ENCODE measurements around the gene CBX8. TPM values are rescaled to one million over a fixed set of nuclear protein-coding genes. Genes with fewer than 3 reads are reported as not detected.

Gene CBX8
- total RNA-seq, 2 donors from 2014 or later: 2.5 to 3.6 TPM

DNA sequence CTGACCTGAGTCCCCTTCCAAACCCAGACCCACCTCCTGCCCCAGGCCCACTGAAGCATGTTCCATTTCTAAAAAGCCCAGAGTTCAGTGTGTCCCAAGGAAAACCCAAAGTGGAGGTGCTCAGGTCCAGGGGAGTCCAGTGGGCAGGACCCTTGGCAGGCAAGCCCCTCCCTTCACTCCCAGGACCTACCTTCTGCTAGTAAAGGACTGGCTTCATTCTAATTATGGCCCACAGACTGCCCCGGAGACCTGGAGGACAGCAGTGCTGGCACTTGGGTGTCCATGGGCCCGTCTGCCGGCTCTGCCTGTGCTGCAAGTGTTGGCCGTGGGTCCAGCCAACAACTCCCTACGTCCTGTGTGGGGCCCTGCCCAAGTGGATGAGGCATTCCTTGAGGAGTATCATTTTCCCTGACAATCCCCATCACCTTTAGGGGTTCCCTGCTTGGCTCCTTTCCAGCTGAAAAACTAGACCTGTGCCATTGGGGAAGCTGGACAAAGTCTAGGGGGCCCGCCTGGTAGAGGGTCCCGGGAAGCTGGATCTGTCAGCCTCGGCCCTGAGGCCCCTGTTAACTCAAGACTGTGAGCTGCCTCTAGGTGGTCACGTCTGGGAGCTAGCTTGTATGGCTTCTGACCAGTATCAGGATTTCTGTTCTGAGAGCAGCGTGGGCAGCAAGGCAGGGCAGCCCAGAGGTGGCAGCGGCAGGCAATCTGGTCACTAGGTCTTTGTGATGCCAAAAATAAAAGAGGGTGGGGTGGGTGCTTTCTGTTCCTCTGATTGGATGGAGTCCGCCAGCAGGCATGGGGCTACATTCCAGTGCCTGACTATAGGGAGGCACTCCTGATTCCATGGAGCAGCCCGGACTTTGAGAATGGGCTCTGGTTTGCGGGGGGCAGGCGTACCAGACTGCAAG lies 10.7 kb downstream of the CBX8 start:
- no peak for DNase-seq
- H3K4me1 Mint-ChIP-seq: peaks cover 5% of the 10 kb centered on the region
- H3K36me3 Mint-ChIP-seq (ENCODE audit: low read depth): no peaks in the 10 kb centered on the region
- H3K4me3 Mint-ChIP-seq: no peak overlapping the region
- peak overlapping the region; percentile 8 for H3K27ac Mint-ChIP-seq
- H3K27me3 Mint-ChIP-seq: peaks cover 57% of the 10 kb centered on the region
- H3K9me3 ChIP-seq (ENCODE audit: control insufficient read depth, low read length, poor library complexity, severe bottlenecking): no peaks in the 10 kb centered on the region
- ATAC-seq: no peak

DNA sequence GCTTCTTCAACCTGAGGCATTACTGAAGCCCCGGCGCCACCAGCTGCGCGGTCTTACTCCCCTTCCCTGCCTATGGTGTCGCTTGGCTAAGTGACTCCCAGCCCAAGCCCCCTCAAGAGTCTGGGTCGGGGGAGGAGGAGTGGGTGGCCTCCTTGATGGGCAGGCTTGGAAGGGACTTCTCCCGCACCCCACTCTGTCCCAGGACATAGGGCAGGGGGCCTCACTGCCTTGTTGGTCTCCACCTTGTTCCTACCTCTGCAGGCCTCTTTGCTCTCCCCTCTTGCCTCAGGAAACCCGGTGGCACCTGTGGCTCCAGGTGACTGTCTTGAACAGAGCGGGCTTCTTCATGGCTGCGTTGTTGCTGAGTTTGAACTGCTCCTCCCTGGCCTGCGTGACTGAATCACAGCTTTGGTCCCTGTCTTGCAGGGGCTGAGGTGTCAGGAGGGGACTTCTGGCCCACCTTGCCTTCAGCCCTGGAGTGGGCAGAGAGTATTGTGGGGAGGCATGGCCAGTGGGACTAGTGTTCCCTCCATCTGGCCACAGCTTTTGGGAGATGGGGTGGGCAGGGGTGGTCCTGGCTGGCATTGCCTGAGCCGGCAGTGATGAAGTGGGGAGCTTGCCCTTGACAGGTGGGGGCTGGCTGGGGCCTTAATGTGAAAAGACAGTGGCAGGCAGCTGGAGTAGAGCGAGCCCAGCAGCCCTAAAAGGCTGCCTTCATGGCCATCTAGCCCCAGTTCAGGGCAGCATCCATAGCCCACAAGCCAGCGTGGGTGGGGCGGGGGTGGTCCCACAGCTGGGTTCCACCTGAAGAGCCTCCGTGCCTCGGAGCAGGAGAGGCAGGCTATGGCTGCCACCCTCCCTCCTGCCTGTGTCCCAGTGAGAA lies 11.6 kb downstream of the CBX8 start:
- peaks cover 7% of the 10 kb centered on the region for H3K4me1 Mint-ChIP-seq
- ATAC-seq: no peak
- no peak overlapping the region for H3K27ac Mint-ChIP-seq
- no peaks in the 10 kb centered on the region for H3K9me3 ChIP-seq (ENCODE audit: control insufficient read depth, low read length, poor library complexity, severe bottlenecking)
- H3K36me3 Mint-ChIP-seq (ENCODE audit: low read depth): no peaks in the 10 kb centered on the region
- H3K27me3 Mint-ChIP-seq: peaks cover 66% of the 10 kb centered on the region
- no peak overlapping the region for H3K4me3 Mint-ChIP-seq
- no peak for DNase-seq

DNA sequence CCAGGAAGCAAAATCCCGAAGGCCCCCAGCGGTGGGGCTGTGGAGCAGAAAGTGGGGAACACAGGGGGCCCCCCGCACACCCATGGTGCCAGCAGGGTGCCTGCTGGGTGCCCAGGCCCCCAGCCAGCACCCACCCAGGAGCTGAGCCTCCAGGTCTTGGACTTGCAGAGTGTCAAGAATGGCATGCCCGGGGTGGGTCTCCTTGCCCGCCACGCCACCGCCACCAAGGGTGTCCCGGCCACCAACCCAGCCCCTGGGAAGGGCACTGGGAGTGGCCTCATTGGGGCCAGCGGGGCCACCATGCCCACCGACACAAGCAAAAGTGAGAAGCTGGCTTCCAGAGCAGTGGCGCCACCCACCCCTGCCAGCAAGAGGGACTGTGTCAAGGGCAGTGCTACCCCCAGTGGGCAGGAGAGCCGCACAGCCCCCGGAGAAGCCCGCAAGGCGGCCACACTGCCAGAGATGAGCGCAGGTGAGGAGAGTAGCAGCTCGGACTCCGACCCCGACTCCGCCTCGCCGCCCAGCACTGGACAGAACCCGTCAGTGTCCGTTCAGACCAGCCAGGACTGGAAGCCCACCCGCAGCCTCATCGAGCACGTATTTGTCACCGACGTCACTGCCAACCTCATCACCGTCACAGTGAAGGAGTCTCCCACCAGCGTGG lies 12.4 kb downstream of the CBX8 start:
- no peak for DNase-seq
- Mint-ChIP-seq H3K27ac (no peak overlapping the region), H3K27me3 (peaks cover 74% of the 10 kb centered on the region), H3K4me3 (no peak overlapping the region), H3K36me3 (ENCODE audit: low read depth) (no peaks in the 10 kb centered on the region), H3K4me1 (peaks cover 7% of the 10 kb centered on the region)
- no peak for ATAC-seq
- no peaks in the 10 kb centered on the region for H3K9me3 ChIP-seq (ENCODE audit: control insufficient read depth, low read length, poor library complexity, severe bottlenecking)

DNA sequence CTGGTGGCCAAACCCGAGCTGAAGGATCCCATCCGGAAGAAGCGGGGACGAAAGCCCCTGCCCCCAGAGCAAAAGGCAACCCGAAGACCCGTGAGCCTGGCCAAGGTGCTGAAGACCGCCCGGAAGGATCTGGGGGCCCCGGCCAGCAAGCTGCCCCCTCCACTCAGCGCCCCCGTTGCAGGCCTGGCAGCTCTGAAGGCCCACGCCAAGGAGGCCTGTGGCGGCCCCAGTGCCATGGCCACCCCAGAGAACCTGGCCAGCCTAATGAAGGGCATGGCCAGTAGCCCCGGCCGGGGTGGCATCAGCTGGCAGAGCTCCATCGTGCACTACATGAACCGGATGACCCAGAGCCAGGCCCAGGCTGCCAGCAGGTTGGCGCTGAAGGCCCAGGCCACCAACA lies 13.0 kb downstream of the CBX8 start:
- H3K27me3 Mint-ChIP-seq: peaks cover 74% of the 10 kb centered on the region
- peaks cover 5% of the 10 kb centered on the region for H3K4me1 Mint-ChIP-seq
- no peak overlapping the region for H3K4me3 Mint-ChIP-seq
- no peaks in the 10 kb centered on the region for H3K9me3 ChIP-seq (ENCODE audit: control insufficient read depth, low read length, poor library complexity, severe bottlenecking)
- no peaks in the 10 kb centered on the region for H3K36me3 Mint-ChIP-seq (ENCODE audit: low read depth)
- no peak overlapping the region for H3K27ac Mint-ChIP-seq
- no peak for DNase-seq
- no peak for ATAC-seq

GRCh38 chr17:79781736-79782575 lies 14.9 kb downstream of the CBX8 start:
- no peaks in the 10 kb centered on the region for H3K9me3 ChIP-seq (ENCODE audit: control insufficient read depth, low read length, poor library complexity, severe bottlenecking)
- Mint-ChIP-seq H3K27ac (no peak overlapping the region), H3K4me3 (no peak overlapping the region), H3K4me1 (peaks cover 9% of the 10 kb centered on the region), H3K27me3 (peaks cover 59% of the 10 kb centered on the region), H3K36me3 (ENCODE audit: low read depth) (no peaks in the 10 kb centered on the region)
- ATAC-seq: no peak
- no peak for DNase-seq

DNA sequence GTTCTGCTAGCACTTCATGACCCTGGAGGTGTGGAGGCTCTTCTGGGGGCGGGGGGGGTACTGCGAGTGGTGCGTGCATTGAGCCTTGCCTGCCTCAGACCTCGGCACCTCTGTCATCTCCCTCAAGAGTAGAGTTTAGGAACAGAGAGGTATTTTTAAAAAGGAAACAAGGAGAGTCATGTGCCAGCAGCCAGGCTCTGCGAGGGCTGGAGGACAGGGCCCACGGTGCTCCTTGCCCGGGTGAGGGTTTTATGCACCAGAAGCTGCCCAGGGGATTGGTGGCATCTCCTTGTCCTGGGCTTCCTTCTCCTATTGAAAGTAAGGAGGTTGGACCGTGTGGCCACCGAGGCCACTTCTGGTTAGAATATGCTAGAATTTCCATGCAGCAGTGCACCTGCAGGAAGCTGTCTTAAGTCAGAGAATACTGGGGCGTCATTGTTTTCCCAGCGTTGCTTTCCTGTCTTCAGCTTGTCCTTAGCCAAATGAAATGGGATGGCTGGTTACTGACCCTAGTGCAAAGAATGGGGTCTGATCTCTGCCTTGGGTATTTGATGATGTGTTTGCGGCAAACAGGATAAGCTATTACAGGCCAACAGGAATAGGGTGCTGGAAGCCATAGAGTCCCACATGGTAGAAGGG lies 15.7 kb downstream of the CBX8 start:
- no peak overlapping the region for H3K27ac Mint-ChIP-seq

DNA sequence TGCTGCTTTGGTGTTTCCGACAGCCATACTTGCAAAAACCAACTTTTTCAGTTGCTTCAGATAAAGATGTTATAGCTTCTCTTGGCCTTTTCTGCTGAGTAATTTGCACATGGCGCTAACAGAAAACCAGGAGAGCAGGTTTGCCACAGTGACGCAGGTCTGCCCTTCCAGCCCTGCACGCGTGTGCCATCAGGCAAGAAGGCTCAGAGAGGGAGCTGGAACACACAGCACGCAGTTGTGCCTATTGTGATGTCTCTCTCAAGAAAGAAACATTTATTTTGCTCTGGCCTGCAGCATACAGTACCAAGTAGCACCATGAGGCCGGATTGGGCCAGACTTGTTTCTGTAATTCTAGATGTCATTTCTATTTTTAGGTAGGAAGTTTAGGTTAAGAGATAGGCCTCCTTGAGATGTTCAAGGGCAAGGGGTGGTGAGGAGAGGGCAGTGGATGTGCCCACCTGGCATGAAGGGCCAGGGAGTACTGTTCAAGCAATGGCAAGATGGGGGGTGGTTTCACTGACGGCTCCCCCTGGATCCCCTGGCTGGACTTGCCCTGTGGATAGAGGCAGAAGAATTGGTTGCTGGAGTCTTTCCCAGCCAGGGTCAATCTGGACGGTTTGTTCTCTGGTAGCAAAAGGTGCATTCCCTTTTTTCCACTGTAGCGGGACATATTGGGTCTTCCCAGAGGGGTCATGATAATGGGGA lies 17.1 kb downstream of the CBX8 start:
- no peaks in the 10 kb centered on the region for H3K36me3 Mint-ChIP-seq (ENCODE audit: low read depth)
- peak overlapping the region; percentile 25 for H3K4me3 Mint-ChIP-seq
- peaks cover 15% of the 10 kb centered on the region for H3K4me1 Mint-ChIP-seq
- ATAC-seq (no peak), DNase-seq (no peak)
- no peak overlapping the region for H3K27ac Mint-ChIP-seq
- H3K9me3 ChIP-seq (ENCODE audit: control insufficient read depth, low read length, poor library complexity, severe bottlenecking): no peaks in the 10 kb centered on the region
- peaks cover 71% of the 10 kb centered on the region for H3K27me3 Mint-ChIP-seq

More for the DNA sequence above, 15.7 kb downstream of the CBX8 start:
- no peaks in the 10 kb centered on the region for H3K9me3 ChIP-seq (ENCODE audit: control insufficient read depth, low read length, poor library complexity, severe bottlenecking)
- DNase-seq (no peak), ATAC-seq (no peak)
- H3K36me3 Mint-ChIP-seq (ENCODE audit: low read depth): no peaks in the 10 kb centered on the region
- peaks cover 15% of the 10 kb centered on the region for H3K4me1 Mint-ChIP-seq
- no peak overlapping the region for H3K4me3 Mint-ChIP-seq
- peaks cover 59% of the 10 kb centered on the region for H3K27me3 Mint-ChIP-seq

GRCh38 chr17:79779084-79779529 lies 17.8 kb downstream of the CBX8 start:
- H3K27me3 Mint-ChIP-seq: peaks cover 78% of the 10 kb centered on the region
- H3K9me3 ChIP-seq (ENCODE audit: control insufficient read depth, low read length, poor library complexity, severe bottlenecking): no peaks in the 10 kb centered on the region
- H3K27ac Mint-ChIP-seq: peak overlapping the region; percentile 45
- peak overlapping the region; percentile 90 for H3K4me3 Mint-ChIP-seq
- no peak for DNase-seq
- H3K4me1 Mint-ChIP-seq: peaks cover 15% of the 10 kb centered on the region
- ATAC-seq: no peak
- no peaks in the 10 kb centered on the region for H3K36me3 Mint-ChIP-seq (ENCODE audit: low read depth)

DNA sequence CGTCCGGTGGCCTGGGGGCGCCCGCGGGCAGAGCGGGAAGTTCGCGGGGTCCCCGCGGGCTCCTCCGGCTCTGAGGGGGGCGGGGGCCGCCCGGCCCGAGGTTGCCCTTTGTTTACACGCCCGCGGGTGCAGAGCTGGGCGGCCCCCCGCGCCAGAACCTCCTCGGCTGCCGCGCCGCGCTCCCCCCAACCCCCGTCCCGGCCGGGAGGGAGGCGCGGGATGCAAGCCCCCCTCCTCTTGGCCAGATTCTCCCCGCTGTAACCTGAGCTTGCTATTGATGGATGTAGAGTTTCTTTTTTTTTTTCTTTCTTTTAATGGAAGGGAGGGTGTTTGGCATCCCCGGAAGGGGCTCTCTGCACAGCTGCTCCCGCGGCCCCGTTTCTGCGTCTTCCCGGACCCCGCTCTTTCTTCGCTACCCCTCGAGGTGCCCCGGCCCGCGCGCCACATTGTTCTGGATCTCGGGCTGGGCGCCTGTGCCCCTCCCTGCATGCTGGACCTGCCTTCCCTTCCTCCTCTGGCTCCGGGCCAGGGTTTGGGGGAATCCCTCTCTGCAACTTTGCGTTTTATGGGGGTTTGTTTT lies 18.3 kb downstream of the CBX8 start:
- peak overlapping the region; percentile 45 for H3K27ac Mint-ChIP-seq
- H3K27me3 Mint-ChIP-seq: peaks cover 83% of the 10 kb centered on the region
- peaks cover 15% of the 10 kb centered on the region for H3K4me1 Mint-ChIP-seq
- H3K4me3 Mint-ChIP-seq: peak overlapping the region; percentile 90
- H3K36me3 Mint-ChIP-seq (ENCODE audit: low read depth): no peaks in the 10 kb centered on the region
- DNase-seq (no peak), ATAC-seq (no peak)
- H3K9me3 ChIP-seq (ENCODE audit: control insufficient read depth, low read length, poor library complexity, severe bottlenecking): no peaks in the 10 kb centered on the region

- peaks cover 85% of the 10 kb centered on the region for H3K27me3 Mint-ChIP-seq
- H3K4me1 Mint-ChIP-seq: peaks cover 15% of the 10 kb centered on the region
- ATAC-seq (peak; percentile 93), DNase-seq (peak; percentile 72 to 86 (median 80))
- H3K4me3 Mint-ChIP-seq: peak within 1 kb of the TSS; percentile 90
- H3K9me3 ChIP-seq (ENCODE audit: control insufficient read depth, low read length, poor library complexity, severe bottlenecking): no peaks in the 10 kb centered on the region
- H3K36me3 Mint-ChIP-seq (ENCODE audit: low read depth): no peaks in the 10 kb centered on the region
- H3K27ac Mint-ChIP-seq: peak within 1 kb of the TSS; percentile 45
Measured at GRCh38 chr17:79777894-79778503, 18.9 kb downstream of the CBX8 start, which contains the start of gene CBX2. CBX2 (plus strand) TSS chr17:79778148; CDS start chr17:79778236, 88 bp downstream.

Measured in T-helper 17 cell (primary cell).